Medulla oblongata (tissue), 1 donor: ENCODE results near the gene MTMR11.
A peak's percentile ranks its signal among the peaks of the same experiment; 100 is the strongest.
"Not testable (repeated sequence)": the region's sequence is repeated elsewhere in the genome, so short reads cannot be mapped to it uniquely, and the experiment has no call there.

Experiments used
- DNase-seq: peaks from one replicate; pipeline ENCODE4 v3.0.0-alpha.2; 2015; ENCODE audit errors: extremely low spot score

Gene MTMR11, protein sequence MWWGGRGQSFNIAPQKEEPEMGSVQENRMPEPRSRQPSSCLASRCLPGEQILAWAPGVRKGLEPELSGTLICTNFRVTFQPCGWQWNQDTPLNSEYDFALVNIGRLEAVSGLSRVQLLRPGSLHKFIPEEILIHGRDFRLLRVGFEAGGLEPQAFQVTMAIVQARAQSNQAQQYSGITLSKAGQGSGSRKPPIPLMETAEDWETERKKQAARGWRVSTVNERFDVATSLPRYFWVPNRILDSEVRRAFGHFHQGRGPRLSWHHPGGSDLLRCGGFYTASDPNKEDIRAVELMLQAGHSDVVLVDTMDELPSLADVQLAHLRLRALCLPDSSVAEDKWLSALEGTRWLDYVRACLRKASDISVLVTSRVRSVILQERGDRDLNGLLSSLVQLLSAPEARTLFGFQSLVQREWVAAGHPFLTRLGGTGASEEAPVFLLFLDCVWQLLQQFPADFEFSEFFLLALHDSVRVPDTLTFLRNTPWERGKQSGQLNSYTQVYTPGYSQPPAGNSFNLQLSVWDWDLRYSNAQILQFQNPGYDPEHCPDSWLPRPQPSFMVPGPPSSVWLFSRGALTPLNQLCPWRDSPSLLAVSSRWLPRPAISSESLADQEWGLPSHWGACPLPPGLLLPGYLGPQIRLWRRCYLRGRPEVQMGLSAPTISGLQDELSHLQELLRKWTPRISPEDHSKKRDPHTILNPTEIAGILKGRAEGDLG

DNA sequence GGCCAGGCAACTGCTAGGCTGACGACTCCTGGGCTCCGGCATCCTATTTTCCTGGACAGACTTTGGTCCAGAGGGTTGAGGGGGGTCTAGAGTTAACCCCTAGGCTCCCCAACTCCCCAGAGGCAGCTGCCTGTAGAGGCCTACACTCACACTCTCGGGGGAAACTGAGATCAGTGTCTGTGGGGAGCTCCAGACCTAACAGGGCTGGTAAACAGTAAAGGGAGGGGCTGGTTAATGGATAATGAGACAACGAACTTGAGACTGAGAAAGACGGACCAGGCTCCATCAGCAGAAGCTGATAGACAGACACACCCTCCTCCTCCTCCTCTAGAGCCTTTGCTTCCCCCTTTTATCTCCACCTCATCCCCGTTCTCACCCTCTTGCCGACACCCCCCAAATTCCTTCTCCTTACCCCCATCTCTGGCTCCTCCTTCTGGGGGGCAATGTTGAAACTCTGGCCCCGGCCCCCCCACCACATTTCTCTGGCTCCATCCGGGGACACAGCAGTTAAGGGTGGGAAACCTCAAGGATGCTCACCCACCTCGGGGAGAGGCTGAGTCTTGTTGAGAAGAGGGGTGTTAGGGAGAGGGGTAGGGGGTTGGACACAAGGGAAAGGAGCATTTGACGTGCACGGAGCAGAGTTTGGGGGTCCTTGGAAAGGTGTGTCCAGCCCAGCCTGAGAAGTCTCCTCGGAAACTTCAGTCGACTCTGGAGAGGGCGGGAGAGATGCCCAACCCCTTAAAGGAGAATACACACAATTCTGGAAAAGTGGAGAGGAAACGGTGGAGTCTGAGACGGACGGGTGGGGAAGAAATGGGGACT is at the start of gene MTMR11:
MTMR11 (minus strand) TSS at position 710 of the 822 bp plus-strand sequence; CDS start at position 478, 232 bp downstream.
- DNase-seq: peak; percentile 42

DNA sequence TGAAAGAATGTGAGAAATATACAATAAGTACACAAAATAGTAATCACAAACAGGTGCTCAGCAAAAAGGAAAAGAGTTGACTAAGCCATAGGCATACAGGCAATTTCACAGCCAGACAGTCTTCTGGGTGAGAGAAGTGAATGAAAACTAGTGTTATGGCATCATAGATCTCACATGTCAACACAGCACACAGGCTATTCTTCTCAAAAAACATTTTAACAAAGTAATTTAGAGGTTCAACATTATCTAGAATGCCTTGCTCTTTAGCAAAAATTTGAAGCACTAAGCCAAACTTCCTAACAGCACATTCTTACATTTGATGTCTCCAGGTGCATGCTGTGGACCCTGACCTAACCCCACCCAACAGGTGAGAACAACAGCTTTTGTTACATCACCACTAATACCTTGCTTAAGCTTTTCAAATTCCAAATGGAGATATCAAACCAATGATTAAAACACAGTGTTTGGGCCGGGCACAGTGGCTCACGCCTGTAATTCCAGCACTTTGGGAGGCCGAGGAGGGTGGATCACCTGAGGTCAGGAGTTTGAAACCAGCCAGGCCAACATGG is 43.4 kb upstream of the MTMR11 start:
- DNase-seq: no peak

DNA sequence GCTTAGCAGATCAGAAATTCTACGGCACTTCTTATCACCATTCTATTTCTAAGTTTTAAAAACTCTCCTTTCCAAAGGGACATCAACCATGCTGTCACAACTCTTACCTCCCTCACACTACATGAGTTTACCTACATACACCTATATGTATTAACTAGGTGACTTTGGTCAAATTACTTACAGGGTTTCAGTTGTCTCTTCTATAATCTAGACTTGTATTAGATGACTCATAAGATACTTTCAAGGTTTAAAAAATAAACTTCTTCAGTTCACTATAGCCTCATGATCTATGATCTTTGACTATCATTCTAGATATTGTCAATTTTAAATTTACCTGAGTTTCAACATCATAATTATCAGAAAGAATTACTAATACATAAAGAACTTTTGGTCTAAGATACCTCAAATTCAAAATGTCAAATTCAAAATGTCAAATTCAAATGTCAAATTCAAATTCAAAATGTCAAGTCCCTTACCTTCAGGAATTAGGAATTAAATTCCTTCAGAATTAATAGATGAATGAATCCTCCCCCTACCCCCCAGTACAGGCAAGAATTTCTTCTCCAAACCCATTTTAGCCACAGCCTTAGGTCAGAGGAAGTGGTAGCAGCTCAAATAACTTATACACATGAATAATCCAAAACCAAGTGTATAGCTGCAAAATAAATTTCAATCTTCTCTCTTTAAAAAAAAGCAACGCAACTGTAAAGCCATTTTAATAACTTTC is 42.7 kb upstream of the MTMR11 start:
- DNase-seq: no peak

DNA sequence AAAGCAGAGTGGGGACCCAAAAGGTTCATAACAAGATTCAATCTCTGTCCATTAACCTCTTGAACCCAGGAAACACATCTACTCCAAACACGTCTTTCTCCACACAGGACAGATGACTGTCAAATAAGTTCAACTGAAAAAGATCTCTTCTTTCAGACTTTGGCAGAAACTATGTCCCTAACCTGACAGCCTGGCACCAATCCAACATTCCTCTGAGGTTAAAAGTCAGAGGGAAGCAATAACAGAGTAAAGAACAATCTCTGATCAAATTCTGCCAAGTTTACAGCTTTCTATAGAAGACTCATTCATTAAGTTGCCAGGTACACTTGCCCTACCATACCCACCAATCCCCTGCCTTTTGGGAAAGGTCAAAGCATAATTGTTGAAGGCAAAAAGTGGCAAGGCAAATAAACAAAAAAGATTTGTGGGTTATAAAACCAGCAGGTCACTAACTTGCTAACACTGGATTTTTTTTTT is 41.9 kb upstream of the MTMR11 start:
- DNase-seq: no peak

DNA sequence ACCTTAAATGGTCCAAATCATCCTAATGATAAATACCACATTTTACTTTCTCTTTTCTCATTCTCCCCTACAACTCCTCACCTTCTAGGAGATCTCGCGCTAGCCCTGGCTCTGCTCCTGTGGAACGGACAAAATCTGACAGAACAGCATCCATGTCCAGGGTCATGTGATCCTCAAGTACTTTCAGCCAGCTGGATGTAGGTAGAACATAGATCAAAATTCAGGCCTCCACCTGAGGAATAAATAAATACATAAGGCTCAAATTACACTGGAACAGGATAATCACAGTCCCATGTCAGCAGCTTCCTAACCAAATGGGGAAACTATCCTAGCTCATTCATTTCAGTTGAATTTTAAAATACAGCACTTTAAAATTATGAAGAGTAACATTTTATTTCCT is 40.7 kb upstream of the MTMR11 start:
- DNase-seq: no peak

DNA sequence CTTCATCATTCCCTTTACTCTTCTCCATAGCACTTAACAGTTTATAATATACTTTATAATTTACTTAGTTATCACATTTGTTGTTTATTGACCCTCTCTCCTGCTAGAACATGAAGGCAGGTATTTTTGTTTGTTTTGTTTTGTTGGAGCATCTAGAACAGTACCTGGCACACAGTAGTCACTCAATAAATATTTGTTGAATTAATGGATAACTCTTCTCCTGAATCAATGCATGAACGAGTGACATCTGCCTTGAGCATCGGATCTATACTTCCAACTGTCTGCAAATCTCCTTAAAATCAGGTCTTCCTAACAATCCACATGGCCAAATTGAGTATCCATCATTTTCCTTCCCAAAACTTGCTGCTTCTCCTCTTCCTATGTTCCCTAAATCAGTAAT is 35.9 kb upstream of the MTMR11 start:
- DNase-seq: no peak

DNA sequence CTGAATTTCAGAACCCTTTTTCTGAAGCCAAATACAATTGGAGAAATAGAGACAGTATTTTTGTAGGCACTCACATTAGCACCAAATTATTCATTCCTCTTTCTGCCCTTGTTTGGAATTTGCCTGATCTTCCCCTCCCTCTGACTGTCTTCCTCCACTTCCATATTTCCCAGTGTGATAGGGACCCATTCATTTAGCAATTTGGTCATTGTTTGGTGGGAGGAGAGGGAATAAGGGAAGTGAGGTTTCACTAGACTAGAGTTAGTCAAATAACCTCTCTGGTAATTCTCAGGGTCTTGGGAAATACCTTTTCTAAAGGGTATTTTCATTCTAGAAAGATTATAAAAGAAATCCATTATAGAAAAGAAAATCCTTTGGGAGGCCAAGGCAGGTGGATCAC is 31.0 kb upstream of the MTMR11 start:
- no peak for DNase-seq

DNA sequence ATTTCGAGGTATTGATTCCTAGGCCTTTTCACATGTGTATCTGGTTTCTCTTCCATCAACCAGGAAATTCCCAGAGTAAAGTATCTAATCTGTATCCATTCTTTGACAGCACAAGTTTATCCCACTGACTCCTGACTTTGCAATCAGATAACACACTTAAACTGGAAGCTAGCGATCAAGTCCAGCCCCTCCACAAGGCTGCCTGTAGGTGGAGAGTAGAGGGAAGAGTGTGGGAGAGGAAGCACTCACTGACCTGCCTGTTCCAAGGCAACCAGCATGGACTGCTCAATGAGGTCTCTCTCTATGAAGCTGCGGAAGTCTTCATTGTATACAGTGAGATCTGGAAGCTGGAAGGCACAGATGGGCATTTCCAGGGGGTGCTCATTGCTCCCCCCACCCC is 30.4 kb upstream of the MTMR11 start:
- DNase-seq: no peak

DNA sequence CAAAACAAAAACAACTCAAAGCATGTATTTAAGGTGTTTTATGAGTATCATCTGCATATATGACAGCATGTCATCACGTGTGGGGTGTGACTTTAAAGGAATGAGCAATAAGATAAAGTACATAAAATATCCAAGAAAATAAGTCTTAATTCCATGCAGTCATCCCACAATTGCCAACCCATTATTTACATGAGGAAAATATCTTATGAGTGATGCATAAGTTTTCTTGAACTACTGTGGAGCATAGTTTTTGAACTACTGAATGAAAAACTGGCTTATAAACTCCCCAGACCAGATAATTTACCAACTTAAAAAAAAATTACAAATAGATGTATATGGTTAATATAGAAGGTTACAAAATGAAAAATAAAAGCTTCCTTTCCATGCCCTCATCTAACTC is 29.7 kb upstream of the MTMR11 start:
- no peak for DNase-seq

DNA sequence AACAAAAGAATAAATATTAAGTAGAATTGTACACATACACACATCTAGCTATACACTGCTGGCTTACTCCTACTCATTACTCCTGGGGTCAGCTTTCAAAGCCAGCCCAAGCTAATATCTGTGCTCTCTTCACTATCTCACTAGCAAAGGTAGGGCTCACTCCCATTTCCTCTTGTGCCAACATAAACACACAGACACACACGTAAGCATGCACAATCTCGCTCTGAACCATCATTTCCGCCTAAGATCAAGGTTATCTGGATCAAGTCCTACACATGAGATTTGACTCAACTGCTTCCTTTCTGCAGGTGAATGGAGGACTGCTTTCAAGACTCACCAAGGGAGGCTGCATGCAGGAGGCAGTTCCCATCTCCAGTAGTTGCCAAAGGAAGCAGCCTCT is 28.8 kb upstream of the MTMR11 start:
- no peak for DNase-seq

DNA sequence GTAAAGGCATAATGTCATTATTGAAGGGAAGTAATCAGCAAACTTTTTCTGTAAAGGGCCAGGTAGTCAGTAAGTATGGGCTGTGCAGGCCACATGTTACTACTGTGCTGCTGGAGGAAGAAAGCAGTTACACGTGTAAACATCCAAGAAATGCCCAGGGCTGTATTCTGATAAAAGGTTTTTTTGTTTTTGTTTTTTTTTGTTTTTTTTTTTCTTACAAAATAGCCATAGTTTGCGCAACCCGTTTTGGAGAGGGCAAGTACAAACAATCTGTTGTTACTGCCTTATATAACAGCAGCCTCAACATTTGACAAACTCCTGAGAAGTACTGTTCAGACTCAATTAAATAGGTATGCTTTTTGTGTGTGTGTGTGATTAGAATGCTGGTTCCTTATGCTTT is 26.7 kb upstream of the MTMR11 start:
- DNase-seq: peak; percentile 37

DNA sequence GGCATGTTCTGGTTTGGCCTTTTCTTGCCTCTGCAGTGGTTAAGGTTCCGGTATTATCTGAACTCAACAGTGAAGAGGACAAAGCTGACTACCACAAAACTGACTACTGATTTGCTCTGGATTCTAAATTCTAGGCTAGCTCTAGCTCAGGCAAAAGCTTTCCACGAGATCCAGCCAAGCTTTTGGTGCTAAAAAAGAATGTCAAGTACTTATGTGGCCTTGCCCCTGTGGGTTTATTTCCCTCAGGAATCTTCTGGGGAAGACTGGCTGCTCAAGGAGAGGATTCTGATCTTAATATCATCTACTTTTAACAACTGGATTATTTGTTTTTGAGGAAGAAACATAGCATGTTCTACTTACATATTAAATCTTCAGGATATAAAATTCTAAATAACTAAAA is 26.1 kb upstream of the MTMR11 start:
- peak; percentile 33 for DNase-seq

DNA sequence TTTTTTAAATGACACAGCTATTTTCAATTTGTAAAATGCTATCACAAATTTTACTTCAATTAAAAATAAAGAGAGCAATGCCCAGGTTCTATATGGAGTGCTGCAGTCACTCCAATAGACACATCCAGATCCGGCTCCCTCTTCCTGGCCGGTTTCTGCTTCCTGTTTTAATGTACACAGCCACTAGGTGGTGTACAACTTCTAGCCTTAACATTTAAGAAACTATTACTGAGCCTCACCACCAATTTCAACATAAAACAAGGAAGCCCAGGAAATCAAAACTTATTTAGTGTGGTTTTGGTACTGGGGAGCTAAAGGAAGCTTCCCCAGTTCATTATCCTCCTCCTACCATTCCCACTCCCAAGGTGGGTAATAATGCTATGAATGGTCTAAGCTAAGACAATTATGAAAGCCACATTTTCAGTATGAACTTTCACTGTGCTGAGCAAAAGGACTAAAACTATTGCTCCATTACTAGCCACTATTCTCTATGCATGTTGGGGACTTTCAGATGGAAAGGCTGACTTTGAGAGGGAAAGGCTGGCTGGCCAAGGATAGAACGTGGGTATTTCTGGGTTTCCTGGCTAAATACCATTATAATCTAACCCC is 25.5 kb upstream of the MTMR11 start:
- DNase-seq: peak; percentile 91

DNA sequence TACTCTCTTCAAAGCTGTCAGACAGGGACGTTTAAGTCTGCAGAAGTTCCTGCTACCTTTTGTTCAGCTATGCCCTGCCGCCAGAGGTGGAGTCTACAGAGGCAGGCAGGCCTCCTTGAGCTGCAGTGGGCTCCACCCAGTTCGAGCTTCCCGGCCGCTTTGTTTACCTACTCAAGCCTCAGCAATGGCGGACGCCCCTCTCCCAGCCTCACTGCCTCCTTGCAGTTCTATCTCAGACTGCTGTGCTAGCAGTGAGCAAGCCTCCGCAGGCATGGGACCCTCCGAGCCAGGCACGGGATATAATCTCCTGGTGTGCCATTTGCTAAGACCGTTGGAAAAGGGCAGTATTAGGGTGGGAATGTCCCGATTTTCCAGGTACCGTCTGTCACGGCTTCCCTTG is 20.9 kb upstream of the MTMR11 start:
- not testable (repeated sequence) for DNase-seq

DNA sequence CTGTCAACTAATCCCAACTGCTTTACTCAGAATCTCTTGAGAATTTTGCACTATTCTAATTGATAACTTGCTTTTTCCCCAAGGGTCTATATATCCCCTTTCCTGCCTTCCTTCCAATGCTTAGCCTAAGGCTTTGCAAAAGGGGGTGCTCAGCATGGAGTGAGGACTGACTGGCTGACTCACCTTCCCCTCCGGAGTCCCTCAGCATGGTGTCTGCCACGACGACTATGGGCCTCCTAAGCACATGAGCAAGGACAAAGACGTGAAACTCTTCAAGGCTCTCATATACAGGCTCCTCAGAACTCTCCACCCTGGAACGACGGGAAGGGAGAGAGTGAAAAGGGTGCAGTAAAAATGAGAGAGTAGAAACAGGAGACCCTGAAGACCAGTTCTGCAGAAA is 13.2 kb upstream of the MTMR11 start:
- DNase-seq: no peak

DNA sequence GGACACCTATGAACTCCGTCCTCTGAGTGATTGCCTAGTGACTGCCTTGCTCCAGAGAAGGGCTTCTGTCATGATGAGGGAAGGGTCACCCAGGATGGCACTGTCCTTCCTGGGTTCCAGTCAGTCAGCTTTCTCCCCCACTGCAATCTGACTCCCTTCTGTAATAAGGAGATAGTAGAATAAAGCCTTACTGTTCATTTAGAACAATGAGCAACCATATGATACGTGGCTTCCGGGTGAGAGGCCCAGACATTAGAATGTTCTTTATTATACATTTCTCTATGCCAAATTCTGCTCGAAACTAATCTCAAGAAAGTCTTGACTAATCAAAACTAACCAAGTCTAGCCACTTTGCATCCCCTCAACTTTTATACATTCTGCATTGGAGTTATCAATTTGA is 8.5 kb upstream of the MTMR11 start:
- DNase-seq: peak; percentile 63

DNA sequence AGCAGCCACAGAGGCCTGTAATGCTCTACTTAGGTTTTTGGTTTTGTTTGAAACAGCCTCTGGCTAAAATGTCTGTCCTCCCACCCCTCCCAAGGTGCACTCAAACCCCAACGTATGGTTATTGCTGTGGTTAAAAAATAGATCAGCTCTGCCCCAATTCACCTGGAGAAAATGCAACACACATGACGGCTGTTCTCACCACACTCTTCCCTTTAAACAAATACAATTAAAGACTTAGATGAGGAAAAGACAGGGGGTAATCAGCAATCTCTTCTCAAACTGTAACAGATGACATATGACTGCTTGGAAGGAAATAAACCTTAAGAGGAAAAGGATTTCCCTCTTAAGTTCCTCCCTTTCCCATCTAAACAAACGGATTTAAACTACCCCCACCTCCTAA is 6.2 kb upstream of the MTMR11 start:
- no peak for DNase-seq

DNA sequence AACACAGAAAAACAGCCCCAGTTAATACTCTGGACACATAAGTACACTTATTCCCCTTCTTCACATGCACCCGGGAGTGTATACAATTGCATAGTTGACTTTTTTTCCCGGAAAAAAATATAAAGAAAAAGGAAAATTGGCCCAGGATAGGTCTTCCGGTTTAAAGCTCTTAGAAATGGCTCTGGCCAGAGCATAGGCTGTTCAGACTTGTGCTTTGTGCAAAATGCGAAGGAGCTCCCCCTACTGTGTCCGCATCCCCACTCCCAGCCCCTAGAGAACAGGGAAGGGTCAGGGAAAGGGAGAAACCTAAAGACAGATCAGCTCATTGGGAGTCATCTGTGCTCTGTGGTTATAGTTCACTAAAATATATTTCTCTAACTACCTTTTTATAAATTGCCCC is 5.5 kb upstream of the MTMR11 start:
- DNase-seq: peak; percentile 64

DNA sequence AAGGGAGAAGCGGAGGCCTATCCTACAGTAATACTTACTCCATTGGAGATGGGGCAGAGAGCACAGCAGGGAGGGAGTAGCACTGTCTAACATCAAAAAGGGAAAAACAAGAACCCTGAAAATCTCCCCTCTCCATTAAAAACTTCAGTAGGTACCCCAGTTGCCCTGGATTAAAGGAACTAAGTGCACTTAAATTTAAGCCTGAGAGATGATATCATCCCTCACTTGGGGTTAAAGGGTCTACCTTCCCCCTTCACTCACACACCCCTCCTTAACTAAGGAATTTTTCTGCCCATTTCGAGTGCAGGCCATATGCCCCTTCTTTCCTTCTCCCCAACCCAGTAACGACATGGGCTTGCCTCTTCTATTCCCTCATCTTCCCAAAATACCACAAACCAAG is 3.7 kb upstream of the MTMR11 start:
- DNase-seq: no peak

DNA sequence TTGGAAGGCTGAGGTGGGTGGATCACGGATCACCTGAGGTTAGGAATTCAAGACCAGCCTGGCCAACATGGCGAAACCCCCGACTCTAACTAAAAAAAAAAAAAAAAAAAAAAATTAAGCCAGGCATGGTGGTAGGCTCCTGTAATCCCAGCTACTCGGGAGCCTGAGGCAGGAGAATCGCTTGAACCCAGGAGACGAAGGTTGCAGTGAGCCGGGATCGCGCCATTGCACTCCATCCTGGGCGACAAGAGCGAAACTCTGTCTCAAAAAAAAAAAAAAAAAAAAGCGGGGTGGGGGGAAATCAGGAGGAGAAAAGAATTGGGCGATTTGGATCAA is 2.0 kb upstream of the MTMR11 start:
- DNase-seq: not testable (repeated sequence)

DNA sequence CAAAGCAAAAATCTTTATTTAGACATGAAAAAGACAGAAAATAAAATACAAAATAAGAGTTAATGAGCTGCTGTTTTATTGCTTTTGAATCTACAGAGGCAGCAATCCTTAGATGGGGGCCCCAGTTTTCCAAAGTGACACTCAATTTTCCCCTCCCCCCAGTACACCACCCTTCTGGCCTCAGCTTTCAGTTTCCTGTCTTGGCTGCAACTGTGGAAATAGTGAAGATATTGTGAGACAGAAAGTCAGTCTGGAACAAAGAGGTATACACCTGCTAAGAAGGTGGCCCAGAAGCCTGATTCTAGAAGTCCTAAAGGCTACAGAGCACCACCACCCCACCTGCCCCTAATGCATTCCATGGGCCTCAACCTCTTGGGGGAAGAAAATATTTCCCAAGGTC is 1.1 kb upstream of the MTMR11 start:
- no peak for DNase-seq
